Measurements from ENCODE around the gene ZC3H18. TPM values are rescaled to one million over a fixed set of nuclear protein-coding genes. Genes with fewer than 3 reads are reported as not detected.

The ZC3H18 gene
- total and polyA plus RNA-seq, 2 experiments from 2014 or later = 30.0 to 40.7 TPM

- TF ChIP-seq ETS1 (IDR thresholded peaks at IDR 0.05) (no peak), STAT1 (IDR thresholded peaks at IDR 0.05; ENCODE audit: unreplicated experiment) (no peak), CREB1 (CRISPR knock-in tag; IDR thresholded peaks at IDR 0.05; ENCODE audit: low read depth) (no peak), ZNF331 (CRISPR knock-in tag; IDR thresholded peaks at IDR 0.05; ENCODE audit: low read depth) (no peak), EZH2 (IDR thresholded peaks at IDR 0.05; ENCODE audit: low read depth, unreplicated experiment) (no peak), JUNB (IDR thresholded peaks at IDR 0.05; ENCODE audit: unreplicated experiment) (no peak), REST (IDR thresholded peaks at IDR 0.05; ENCODE audit: unreplicated experiment) (no peak), EZH2phosphoT487 (IDR thresholded peaks at IDR 0.05; ENCODE audit: unreplicated experiment) (no peak)
Observed at GRCh38 chr16:88662222-88662842, 92.1 kb downstream of the ZC3H18 start (continued).

GRCh38 chr16:88662843-88663606 is 92.8 kb downstream of the ZC3H18 start, which contains the start of gene MVD:
Gene MVD, minus strand, starts transcription at chr16:88663091. Its CDS starts 11 bp downstream, at chr16:88663080.
- Histone ChIP-seq H3K79me2 (replicated peaks; ENCODE audit: insufficient read depth) (peaks cover 62% of the 10 kb centered on the region), H2AFZ (peak within 1 kb of the TSS; percentile 81)
- peak within 1 kb of the TSS; percentile 93 for H3K27ac Mint-ChIP-seq
- TF ChIP-seq JUNB (IDR thresholded peaks at IDR 0.05; ENCODE audit: unreplicated experiment) (no peak), EZH2 (IDR thresholded peaks at IDR 0.05; ENCODE audit: low read depth, unreplicated experiment) (no peak), ZNF114 (CRISPR knock-in tag; IDR thresholded peaks at IDR 0.05) (no peak), EZH2phosphoT487 (IDR thresholded peaks at IDR 0.05; ENCODE audit: unreplicated experiment) (no peak), ZNF331 (CRISPR knock-in tag; IDR thresholded peaks at IDR 0.05; ENCODE audit: low read depth) (no peak), NANOG (IDR thresholded peaks at IDR 0.05; ENCODE audit: borderline replicate concordance) (peak; percentile 23; the same call in 1 of the 2 replicates), CTCF (conservative IDR thresholded peaks at IDR 0.05; ENCODE audit: low read depth in 2 of 2) (0 out of 4 replicates have a peak, but pooled peaks of 1 of the 2 experiments have one; percentile 8), CREB1 (CRISPR knock-in tag; IDR thresholded peaks at IDR 0.05; ENCODE audit: low read depth) (peak; percentile 90), STAT1 (IDR thresholded peaks at IDR 0.05; ENCODE audit: unreplicated experiment) (no peak), POLR2AphosphoS5 (IDR thresholded peaks at IDR 0.05; ENCODE audit: low read depth) (peak; percentile 96)

More at GRCh38 chr16:88662843-88663606, 92.8 kb downstream of the ZC3H18 start, which contains the start of gene MVD:
- H3K4me2 ChIP-seq = peak within 1 kb of the TSS; percentile 97
- H3K9me2 ChIP-seq (ENCODE audit: insufficient read depth) = no peaks in the 10 kb centered on the region
- ATAC-seq (peak; percentile 94), DNase-seq (ENCODE audit: low spot score) (peak; percentile 98)
- peak within 1 kb of the TSS; percentile 90 for H3K4me3 ChIP-seq
- Mint-ChIP-seq H3K9me3 (peaks cover 6% of the 10 kb centered on the region), H3K4me3 (peak within 1 kb of the TSS; percentile 96), H3K4me1 (peaks cover 15% of the 10 kb centered on the region; the same call in 2 of the 3 replicates), H3K27me3 (ENCODE audit: insufficient read depth, low read depth, poor library complexity) (peaks cover 15% of the 10 kb centered on the region), H3K36me3 (ENCODE audit: low read depth) (peaks cover 13% of the 10 kb centered on the region)
- no peaks in the 10 kb centered on the region for H3K27me3 ChIP-seq (ENCODE audit: insufficient read depth)
- H4K20me1 ChIP-seq (replicated peaks; ENCODE audit: insufficient read depth) = peaks cover 30% of the 10 kb centered on the region
- peaks cover 18% of the 10 kb centered on the region for H3K4me1 ChIP-seq (ENCODE audit: insufficient read depth)
- H3K27ac ChIP-seq (ENCODE audit: low read depth) = no peak within 1 kb of the TSS; the same call in 1 of the 2 replicates
- 0 out of 2 replicates have a peak, but pooled peaks cover 12% of the 10 kb centered on the region for H3F3A ChIP-seq (replicated peaks; ENCODE audit: low read depth)
- H3K36me3 ChIP-seq (ENCODE audit: insufficient read depth) = 0 out of 2 replicates have a peak, but pooled peaks cover 1% of the 10 kb centered on the region
